GM23338 (cell line): Measurements from ENCODE around the gene DDX31. TPM values are rescaled to one million over a fixed set of nuclear protein-coding genes. Genes with fewer than 3 reads are reported as not detected.

Experiments
- CTCF ChIP-seq, 2 experiments: fragments of 200-600 bp in 1 of 2; sonication (generic) in 1 of 2; conservative IDR thresholded peaks; 2 replicates each; pipeline versions ENCODE4 v1.5.1 to v1.6.1; 2016 to 2017; ENCODE audit warnings: antibody characterized with exemption in 2 of 2, low read depth in 2 of 2, mild to moderate bottlenecking in 2 of 2, moderate library complexity in 1 of 2
- EZH2 ChIP-seq: fragments of 200-600 bp; sonication (generic); IDR thresholded peaks from one replicate; pipeline ENCODE4 v1.8.0; 2017; ENCODE audit warnings: antibody characterized with exemption, mild to moderate bottlenecking, low read depth; ENCODE audit not compliant: unreplicated experiment
- JUNB ChIP-seq: IDR thresholded peaks from one replicate; pipeline ENCODE4 v1.6.1; 2016; ENCODE audit warnings: antibody characterized with exemption; ENCODE audit not compliant: unreplicated experiment
- NANOG ChIP-seq: IDR thresholded peaks from 2 replicates; pipeline ENCODE4 v1.6.1; 2016; ENCODE audit warnings: antibody characterized with exemption, borderline replicate concordance
- STAT1 ChIP-seq: IDR thresholded peaks from one replicate; pipeline ENCODE4 v1.6.1; 2016; ENCODE audit warnings: antibody characterized with exemption; ENCODE audit not compliant: unreplicated experiment
- ZNF462 ChIP-seq: fragments of 250-450 bp; sonication (Bioruptor Pico); IDR thresholded peaks from 2 replicates; pipeline ENCODE4 v1.5.0; 2020; ENCODE audit warnings: mild to moderate bottlenecking, moderate library complexity
- polyA plus RNA-seq: library from polyadenylated mRNA; unstranded; fragments of >200 nt; fragmentation: Nextera tagmentation; extraction: Ambion mirVana; gene quantifications from 2 replicates; pipeline ENCODE4 v1.2.1, GENCODE V29; 2016
- total RNA-seq: library from RNA; depleted of rRNA; stranded (reverse); fragments of >200 nt; shearing (Covaris generic); gene quantifications from 2 replicates; pipeline ENCODE4 v1.2.3, GENCODE V29; 2014

The DDX31 gene
- total and polyA plus RNA-seq, 2 experiments from 2014 or later: 14.8 to 23.5 TPM

GRCh38 chr9:132600326-132600984 is 69.3 kb downstream of the DDX31 start (continued):
- TF ChIP-seq ZNF462 (CRISPR knock-in tag) (no peak), EZH2 (no peak), NANOG (no peak), STAT1 (no peak), CTCF (conservative IDR thresholded peaks at IDR 0.05; ENCODE audit: low read depth in 2 of 2) (no peak), JUNB (no peak)
